Endothelial cell of umbilical vein (primary cell): ENCODE results near the gene RPS6KA1.

Experiments
- EZH2 ChIP-seq: IDR thresholded peaks from 2 replicates; pipeline ENCODE4 v1.6.1; 2012; ENCODE audit warnings: borderline replicate concordance, low read depth, mild to moderate bottlenecking, moderate library complexity, low read length, inconsistent platforms; ENCODE audit not compliant: severe bottlenecking
- FOS ChIP-seq: IDR thresholded peaks from 2 replicates; pipeline ENCODE4 v1.6.1; 2011; ENCODE audit warnings: mild to moderate bottlenecking, low read length, moderate library complexity, borderline replicate concordance; ENCODE audit not compliant: insufficient read depth
- GATA2 ChIP-seq: IDR thresholded peaks from 2 replicates; pipeline ENCODE4 v1.7.0; 2011; ENCODE audit warnings: low read depth, mild to moderate bottlenecking, moderate library complexity, mixed read lengths, low read length; ENCODE audit not compliant: insufficient read length, insufficient read depth
- JUN ChIP-seq: IDR thresholded peaks from 2 replicates; pipeline ENCODE4 v1.6.1; 2011; ENCODE audit warnings: borderline replicate concordance, low read depth; ENCODE audit not compliant: insufficient read length, insufficient read depth
- MYC ChIP-seq: IDR thresholded peaks from one replicate; pipeline ENCODE4 v1.6.1; 2011; ENCODE audit warnings: mild to moderate bottlenecking, low read depth, low read length
- POLR2A ChIP-seq: IDR thresholded peaks from 2 replicates; pipeline ENCODE4 v1.6.1; 2012; ENCODE audit warnings: low read depth, mild to moderate bottlenecking, control low read depth, low read length
- POLR2AphosphoS5 ChIP-seq: IDR thresholded peaks from 2 replicates; pipeline ENCODE4 v1.6.1; 2012; ENCODE audit warnings: low read depth, mild to moderate bottlenecking, control low read depth, low read length, moderate library complexity; ENCODE audit not compliant: insufficient read depth
- TF ChIP-seq, protein P1 (sequence below), 2 donors: IDR thresholded peaks; 1 replicate in 1 of 2; 2 replicates in 1 of 2; pipeline ENCODE4 v1.5.1; 2011; ENCODE audit warnings: low read length in 2 of 2, mild to moderate bottlenecking in 2 of 2, moderate library complexity in 2 of 2, control low read depth in 1 of 2, inconsistent platforms in 1 of 2, low read depth in 1 of 2; ENCODE audit not compliant: insufficient read depth in 1 of 2; ENCODE audit errors: extremely low read depth in 1 of 2
- TF ChIP-seq, protein P2 (sequence below): IDR thresholded peaks from 2 replicates; pipeline ENCODE4 v1.6.1; 2011; ENCODE audit not compliant: insufficient read depth, insufficient read length

DNA sequence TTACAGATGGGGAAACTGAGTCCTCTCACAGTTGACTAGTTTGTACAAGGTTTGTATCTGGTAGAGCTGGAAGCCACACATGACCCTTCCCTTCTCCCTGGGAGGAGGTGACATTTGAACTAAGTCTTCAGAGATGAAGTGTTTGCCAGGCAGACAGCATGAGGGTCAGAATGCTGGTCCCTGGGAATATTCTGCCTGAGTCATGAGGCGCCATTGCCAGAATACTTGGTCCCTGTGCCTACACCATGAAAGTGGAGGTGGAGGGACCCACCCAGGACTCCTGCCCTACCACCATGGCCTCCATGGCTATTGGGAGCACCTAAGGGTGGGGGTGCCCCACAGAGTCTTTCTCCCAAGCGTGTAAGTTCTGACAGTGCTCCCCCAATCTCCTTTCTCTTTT is 7.0 kb downstream of the RPS6KA1 start:
- TF ChIP-seq, protein P1, sequence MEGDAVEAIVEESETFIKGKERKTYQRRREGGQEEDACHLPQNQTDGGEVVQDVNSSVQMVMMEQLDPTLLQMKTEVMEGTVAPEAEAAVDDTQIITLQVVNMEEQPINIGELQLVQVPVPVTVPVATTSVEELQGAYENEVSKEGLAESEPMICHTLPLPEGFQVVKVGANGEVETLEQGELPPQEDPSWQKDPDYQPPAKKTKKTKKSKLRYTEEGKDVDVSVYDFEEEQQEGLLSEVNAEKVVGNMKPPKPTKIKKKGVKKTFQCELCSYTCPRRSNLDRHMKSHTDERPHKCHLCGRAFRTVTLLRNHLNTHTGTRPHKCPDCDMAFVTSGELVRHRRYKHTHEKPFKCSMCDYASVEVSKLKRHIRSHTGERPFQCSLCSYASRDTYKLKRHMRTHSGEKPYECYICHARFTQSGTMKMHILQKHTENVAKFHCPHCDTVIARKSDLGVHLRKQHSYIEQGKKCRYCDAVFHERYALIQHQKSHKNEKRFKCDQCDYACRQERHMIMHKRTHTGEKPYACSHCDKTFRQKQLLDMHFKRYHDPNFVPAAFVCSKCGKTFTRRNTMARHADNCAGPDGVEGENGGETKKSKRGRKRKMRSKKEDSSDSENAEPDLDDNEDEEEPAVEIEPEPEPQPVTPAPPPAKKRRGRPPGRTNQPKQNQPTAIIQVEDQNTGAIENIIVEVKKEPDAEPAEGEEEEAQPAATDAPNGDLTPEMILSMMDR (IDR thresholded peaks at IDR 0.05; ENCODE audit: extremely low read depth in 1 of 2, insufficient read depth in 1 of 2, low read depth in 1 of 2, low read length in 2 of 2) = no peak
- TF ChIP-seq EZH2 = no peak
- TF ChIP-seq, protein P2, sequence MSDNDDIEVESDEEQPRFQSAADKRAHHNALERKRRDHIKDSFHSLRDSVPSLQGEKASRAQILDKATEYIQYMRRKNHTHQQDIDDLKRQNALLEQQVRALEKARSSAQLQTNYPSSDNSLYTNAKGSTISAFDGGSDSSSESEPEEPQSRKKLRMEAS = no peak
- TF ChIP-seq JUN = no peak
- no peak for TF ChIP-seq POLR2AphosphoS5
- no peak for TF ChIP-seq POLR2A
- TF ChIP-seq FOS = no peak
- no peak for TF ChIP-seq MYC
- no peak for TF ChIP-seq GATA2
